GM10248 (cell line): ENCODE measurements around the gene DNAJC1.
"Not testable (repeated sequence)": the region's sequence is repeated elsewhere in the genome, so short reads cannot be mapped to it uniquely, and the experiment has no call there.

Experiments used
- CTCF ChIA-PET: fragments of 300-600 bp; sonication (Branson Sonifier 250); formaldehyde crosslinking; extraction: SDS; loops from one replicate; lab custom pipeline; 2021; ENCODE audit warnings: antibody characterized with exemption; lab: Yijun Ruan, JAX
- POLR2A ChIA-PET: fragments of 350-650 bp; sonication (Branson Sonifier 250); formaldehyde crosslinking; extraction: SDS; loops from one replicate; lab custom pipeline; 2020; ENCODE audit warnings: antibody characterized with exemption; lab: Yijun Ruan, JAX
- DNase-seq: peaks from one replicate; pipeline ENCODE4 v3.0.0; 2012; ENCODE audit errors: extremely low spot score
- CTCF ChIP-seq: IDR thresholded peaks from 2 replicates; pipeline ENCODE4 v1.5.1; 2012; ENCODE audit warnings: mild to moderate bottlenecking, low read depth; ENCODE audit errors: extremely low read depth, missing control alignments, control extremely low read depth

The DNAJC1 gene

GRCh38 chr10:22034333-22034732 is 30.8 kb upstream of the DNAJC1 start:
- no peak for TF ChIP-seq CTCF
- CTCF ChIA-PET, result interaction anchor here (1.3 to 1.4 kb wide), 2 partner anchors 9 to 11 kb away, joined by 3 to 5 read pairs; no protein-coding TSS in a partner anchor
- no peak for DNase-seq
- POLR2A ChIA-PET, result no interaction called here

- DNase-seq, CTCF ChIA-PET, POLR2A ChIA-PET: not testable (repeated sequence)
Observed at GRCh38 chr10:22032268-22032667, 28.7 kb upstream of the DNAJC1 start.

- DNase-seq, result no peak
- CTCF ChIA-PET, result no interaction called here
- POLR2A ChIA-PET, result no interaction called here
- no peak for TF ChIP-seq CTCF
Observed at GRCh38 chr10:22030421-22030820, 26.9 kb upstream of the DNAJC1 start.

- TF ChIP-seq CTCF, result no peak
- DNase-seq, result no peak
- ChIA-PET CTCF (interaction anchor here (0.9 to 1.2 kb wide), 2 partner anchors 8 to 13 kb away, joined by 3 to 4 read pairs; no protein-coding TSS in a partner anchor), POLR2A (no interaction called here)
Observed at GRCh38 chr10:22029445-22030236, 26.1 kb upstream of the DNAJC1 start.

GRCh38 chr10:22027364-22028238 is 24.1 kb upstream of the DNAJC1 start:
- ChIA-PET POLR2A (no interaction called here), CTCF (no interaction called here)
- no peak for TF ChIP-seq CTCF
- no peak for DNase-seq

GRCh38 chr10:22026287-22026686 is 22.8 kb upstream of the DNAJC1 start:
- no peak for TF ChIP-seq CTCF
- ChIA-PET POLR2A (no interaction called here), CTCF (interaction anchor here (1.6 kb wide), 1 partner anchor 8 kb away, joined by 5 read pairs; no protein-coding TSS in a partner anchor)
- DNase-seq, result no peak
